GM19468 (cell line): ENCODE data around the gene COL1A1.

Experiments used
- ATAC-seq: cut with Tn5 transposase; IDR thresholded peaks from one replicate; pipeline ENCODE4 v1.9.1; 2021; ENCODE audit warnings: mild to moderate bottlenecking, moderate library complexity, moderate number of reproducible peaks; ENCODE audit not compliant: unreplicated experiment; ENCODE audit errors: extremely low read depth

COL1A1 gene

GRCh38 chr17:50146927-50147665 lies 54.3 kb downstream of the COL1A1 start:
- no peak for ATAC-seq

GRCh38 chr17:50146230-50146926 lies 55.1 kb downstream of the COL1A1 start:
- no peak for ATAC-seq

DNA sequence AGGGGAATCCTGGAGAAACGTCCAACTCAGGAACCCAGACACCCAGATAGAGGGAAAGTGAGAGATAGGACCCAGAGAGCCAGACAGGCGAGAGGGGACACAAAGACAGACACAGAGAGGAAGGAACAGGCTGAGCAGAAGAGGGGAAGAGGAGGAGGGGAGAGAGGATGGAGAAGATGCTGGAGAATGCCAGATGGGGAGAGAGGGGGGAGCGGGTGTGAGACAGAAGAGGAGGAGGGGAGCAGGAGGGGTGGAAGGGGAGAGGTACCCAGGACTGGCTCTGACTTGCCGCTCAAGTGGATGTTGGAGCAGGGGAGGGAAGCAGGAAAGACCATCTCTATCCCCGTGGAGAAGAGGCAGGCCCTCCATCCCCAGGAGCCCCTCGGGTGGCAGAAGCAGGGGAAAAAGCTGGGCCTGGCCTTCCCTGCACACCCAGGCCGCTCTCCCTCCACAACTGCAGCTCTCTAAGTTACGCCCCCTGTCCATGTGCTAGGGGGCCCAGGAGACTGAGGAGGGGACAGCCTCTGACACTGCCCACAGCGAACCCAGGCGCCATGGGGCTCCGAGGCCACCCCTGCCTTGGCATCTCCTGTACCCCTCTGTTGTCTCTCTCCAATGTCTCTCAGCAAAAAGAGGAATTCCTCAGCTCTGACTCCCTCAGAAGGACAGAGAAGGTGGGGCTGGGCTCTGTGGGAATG lies 55.8 kb downstream of the COL1A1 start:
- no peak for ATAC-seq

- ATAC-seq: no peak
Observed at GRCh38 chr17:50144845-50145531, 56.4 kb downstream of the COL1A1 start.

- no peak for ATAC-seq
Observed at GRCh38 chr17:50144355-50144754, 57.1 kb downstream of the COL1A1 start.

- no peak for ATAC-seq
Observed at GRCh38 chr17:50143461-50144176, 57.8 kb downstream of the COL1A1 start.

DNA sequence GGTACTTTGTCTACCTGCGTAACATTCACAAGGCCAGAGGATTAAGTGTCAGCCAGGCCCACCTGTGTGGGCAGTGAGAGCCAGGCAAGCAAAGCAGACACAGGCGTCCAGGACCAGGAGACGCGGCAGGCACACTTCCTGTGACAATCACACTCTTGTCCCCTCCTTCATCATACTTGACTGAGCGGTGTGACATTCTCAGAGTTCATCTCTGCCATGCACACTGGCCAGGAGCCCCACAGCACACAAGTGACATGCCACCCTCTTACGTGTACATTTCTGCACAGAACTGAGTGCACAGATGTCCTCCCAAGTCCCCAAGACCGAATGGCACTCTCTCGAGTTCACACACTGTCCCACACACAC lies 59.7 kb downstream of the COL1A1 start:
- no peak for ATAC-seq

GRCh38 chr17:50141026-50141744 lies 60.2 kb downstream of the COL1A1 start:
- no peak for ATAC-seq

DNA sequence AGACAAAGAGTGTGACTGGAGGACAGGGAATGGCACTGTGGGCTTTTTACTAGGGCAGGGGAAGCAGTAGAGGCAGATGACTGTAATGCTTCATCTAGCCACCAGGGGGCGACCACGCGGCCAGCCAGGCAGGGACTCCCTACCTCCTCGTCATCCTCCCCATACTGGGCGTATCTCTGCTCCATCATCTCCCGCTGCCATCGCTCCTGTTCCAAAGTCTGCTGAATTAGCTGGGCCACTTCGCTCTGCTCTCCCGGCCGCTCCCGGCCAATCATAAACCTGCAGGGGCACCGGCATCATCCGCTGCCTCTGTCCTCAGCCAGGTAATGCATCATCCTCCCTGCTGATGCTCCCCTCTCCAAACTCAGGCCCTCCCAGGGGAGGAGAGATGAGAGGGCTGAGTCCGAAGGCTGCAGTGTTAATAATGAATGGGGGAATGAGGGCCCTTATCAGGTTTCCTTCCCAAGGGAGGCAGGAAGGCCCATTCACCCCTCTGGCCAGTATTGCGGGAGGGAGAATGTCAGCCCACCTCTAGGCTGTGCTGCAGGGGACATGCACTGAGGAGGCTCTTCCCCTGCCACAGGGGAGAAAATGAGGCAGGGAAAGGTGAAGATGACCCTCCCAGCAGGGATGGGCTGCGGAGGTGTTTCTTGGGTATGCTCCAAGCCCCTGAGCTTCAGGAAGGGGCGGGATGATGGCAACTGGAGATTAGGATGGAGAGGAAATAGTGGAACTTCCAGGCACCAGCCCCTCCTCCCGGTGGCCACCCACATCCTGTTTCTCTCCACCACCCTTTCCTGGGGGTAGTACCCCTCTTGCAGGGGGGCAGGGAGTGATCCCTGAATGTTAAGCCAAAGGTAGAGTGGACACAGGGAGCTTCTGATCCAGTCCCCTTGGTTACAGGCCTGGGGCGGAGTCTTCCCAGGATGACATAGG lies 61.2 kb downstream of the COL1A1 start:
- no peak for ATAC-seq

DNA sequence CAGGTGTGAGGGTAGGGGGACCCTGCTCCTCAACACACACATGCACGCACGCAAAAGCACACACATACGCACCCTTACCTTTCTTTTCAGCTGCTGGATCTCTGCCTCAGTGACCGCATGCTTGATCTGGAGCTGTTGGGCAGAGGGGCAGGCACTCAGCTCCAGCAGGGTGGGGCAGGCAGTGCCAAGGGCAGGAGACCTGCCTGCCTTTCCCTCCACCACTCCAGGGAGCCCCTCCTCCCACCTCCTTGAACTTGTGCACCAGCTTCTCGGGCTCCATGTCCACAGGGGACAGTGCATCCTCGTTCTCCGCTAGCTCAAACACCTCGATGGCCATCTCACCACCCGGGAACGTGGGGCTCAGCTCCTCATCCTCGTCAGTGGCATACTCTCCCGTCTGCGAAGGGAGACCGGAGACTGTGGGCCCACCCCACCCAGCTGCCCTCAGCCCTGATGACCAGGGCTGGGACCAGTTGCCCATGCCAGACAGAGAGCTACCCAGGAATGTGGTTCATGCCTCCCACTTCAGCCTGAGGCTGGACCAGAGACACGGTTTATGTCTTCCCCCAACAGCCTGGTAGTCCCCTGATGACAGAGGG lies 62.1 kb downstream of the COL1A1 start:
- ATAC-seq: no peak

DNA sequence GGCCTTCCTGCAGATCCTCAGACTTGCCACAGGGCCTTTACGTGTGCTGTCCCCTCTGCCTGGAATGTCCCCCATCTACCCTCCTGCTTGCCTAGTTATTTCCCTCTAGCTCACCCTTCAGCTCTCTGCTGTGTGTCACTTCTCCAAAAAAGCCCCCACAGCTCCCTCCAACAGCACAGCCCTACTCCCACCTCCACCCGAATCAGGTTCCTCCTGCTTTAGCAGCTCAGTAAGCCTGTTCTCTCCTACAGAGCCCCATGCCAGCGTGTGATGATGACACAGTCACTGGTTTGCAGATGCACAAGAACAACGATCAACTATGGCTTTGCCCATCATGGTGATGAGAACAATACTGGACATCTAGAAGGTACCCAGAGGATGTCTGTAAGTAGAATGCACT lies 64.4 kb downstream of the COL1A1 start:
- ATAC-seq: no peak

- no peak for ATAC-seq
Observed at GRCh38 chr17:50136096-50136687, 65.2 kb downstream of the COL1A1 start.

DNA sequence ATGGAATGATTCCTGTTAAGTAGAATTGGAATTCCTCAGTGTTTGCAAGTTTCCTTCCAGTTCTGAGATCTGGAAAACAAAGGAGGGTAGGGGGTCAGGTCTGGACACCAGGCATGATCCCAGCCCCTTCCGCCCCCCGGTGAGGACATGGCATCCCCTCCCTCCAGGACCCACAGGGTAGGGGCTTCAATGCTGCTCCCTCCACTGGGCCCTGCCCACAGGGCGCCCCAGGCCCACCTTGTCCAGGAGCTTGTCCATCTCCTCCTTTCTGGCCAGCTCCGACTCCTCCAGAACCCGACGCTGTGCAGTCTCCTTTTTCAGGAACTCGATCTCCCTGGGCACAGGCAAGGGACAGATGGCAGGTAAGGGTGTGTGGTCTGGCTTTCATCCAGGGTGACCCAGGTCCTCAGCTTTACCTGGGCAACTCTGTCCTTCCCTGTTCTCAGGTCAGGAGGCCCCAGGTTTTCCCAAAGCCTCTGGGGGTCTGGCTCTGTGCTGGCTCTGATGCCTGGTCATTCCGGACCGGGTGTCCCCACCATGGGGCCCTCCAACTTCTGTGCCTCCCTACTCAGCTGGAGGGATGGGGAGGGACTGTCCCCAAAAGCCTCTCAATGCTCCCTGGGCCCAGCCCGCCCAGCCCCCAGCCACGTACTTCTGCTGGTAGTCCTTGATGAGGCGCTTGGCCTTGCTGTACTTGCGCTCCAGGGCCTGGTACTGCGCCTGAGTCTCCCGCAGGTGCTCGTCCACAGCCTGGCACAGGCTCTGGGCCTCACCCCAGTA lies 65.9 kb downstream of the COL1A1 start:
- no peak for ATAC-seq

GRCh38 chr17:50134206-50135110 lies 67.0 kb downstream of the COL1A1 start:
- ATAC-seq: no peak

GRCh38 chr17:50133769-50134099 lies 67.7 kb downstream of the COL1A1 start:
- no peak for ATAC-seq
